Frontal cortex (tissue), 4 donors: Measurements from ENCODE around the gene RNF223. TPM values are rescaled to one million over a fixed set of nuclear protein-coding genes. Genes with fewer than 3 reads are reported as not detected.
"Not testable (repeated sequence)": the region's sequence is repeated elsewhere in the genome, so short reads cannot be mapped to it uniquely, and the experiment has no call there.

Experiments used
- DNase-seq, 2 donors: peaks; one replicate each; pipeline ENCODE4 v3.0.0; 2012; ENCODE audit warnings: low spot score in 2 of 2
- FAIRE-seq: peaks from 2 replicates; lab custom pipeline; 2012; peaks lifted over from hg19 to GRCh38; lab: Jason Lieb, UNC
- total RNA-seq: library from RNA; depleted of rRNA; stranded (reverse); fragments of >200 nt; gene quantifications from one replicate; pipeline ENCODE4 v1.2.3, GENCODE V29; 2014
- donor health status: control.
- donor health status: control.
- donor health status: control.

Gene RNF223
- total RNA-seq, 1 donor from 2014 or later = not detected

DNA sequence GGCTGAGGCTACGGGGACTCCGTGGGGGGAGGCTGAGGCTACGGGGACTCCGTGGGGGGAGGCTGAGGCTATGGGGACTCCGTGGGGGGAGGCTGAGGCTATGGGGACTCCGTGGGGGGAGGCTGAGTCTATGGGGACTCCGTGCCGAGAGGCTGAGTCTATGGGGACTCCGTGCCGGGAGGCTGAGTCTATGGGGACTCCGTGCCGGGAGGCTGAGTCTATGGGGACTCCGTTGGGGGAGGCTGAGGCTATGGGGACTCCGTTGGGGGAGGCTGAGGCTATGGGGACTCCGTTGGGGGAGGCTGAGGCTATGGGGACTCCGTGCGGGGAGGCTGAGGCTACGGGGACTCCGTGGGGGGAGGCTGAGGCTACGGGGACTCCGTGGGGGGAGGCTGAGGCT is 3.3 kb upstream of the RNF223 start:
- DNase-seq, FAIRE-seq: not testable (repeated sequence)

DNA sequence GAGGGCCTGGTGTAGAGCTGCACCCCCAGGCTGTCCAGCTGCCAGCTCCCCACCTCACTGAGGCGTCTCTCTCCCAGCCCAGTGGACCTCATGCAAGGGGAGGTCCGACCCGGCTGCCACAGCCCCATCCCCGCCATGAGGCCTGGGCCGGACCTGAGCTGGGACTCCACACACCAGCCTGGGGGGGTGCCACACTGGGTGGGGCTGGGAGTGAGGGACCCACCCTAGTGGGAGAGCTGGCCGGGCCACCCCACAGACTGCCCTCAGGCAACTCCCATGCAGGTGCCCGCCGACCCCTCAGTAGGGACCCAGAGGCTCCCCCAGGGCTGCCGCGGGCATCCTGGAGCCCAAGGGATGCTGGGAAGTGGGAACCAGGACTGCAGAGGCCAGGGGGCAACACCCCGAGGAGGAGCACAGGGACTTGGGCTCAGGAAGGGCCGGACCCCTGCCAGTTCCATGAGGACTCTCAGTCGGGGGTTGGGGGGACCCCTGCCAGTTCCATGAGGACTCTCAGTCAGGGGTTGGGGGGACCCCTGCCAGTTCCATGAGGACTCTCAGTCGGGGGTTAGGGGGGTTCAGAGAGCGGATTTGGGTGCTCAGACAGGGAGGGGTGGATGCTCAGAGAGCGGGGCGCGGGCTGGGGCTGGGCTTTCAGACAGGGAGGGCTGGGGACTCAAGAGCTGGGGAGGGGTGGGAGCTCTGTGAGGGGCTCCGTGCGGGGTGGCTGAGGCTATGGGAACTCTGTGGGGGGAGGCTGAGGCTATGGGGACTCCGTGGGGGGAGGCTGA is 1.2 kb upstream of the RNF223 start:
- FAIRE-seq = no peak
- DNase-seq = no peak

DNA sequence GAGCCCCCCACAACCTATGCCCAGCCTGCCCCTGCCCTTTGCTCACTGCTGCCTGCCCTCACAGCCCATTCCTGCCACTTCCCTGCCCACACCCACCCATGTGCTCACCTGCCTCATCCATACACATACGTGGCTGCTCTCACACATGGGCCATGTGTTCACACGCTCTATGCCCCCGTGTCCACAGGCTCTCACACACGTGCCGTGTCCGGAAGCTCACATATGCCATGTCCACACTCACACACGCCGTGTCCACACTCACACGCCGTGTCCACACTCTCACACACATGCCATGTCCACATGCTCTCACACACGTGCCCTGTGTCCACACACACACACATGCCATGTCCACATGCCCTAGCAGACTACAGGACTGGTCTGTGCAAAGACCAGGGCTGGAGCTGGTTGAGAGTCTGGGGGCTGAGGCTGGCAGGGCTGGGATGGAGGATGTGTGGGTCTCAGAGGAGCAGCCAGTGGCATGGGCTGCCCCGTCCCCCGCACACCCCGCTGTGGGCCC is 583 bp upstream of the RNF223 start:
- DNase-seq (no peak), FAIRE-seq (no peak)

DNA sequence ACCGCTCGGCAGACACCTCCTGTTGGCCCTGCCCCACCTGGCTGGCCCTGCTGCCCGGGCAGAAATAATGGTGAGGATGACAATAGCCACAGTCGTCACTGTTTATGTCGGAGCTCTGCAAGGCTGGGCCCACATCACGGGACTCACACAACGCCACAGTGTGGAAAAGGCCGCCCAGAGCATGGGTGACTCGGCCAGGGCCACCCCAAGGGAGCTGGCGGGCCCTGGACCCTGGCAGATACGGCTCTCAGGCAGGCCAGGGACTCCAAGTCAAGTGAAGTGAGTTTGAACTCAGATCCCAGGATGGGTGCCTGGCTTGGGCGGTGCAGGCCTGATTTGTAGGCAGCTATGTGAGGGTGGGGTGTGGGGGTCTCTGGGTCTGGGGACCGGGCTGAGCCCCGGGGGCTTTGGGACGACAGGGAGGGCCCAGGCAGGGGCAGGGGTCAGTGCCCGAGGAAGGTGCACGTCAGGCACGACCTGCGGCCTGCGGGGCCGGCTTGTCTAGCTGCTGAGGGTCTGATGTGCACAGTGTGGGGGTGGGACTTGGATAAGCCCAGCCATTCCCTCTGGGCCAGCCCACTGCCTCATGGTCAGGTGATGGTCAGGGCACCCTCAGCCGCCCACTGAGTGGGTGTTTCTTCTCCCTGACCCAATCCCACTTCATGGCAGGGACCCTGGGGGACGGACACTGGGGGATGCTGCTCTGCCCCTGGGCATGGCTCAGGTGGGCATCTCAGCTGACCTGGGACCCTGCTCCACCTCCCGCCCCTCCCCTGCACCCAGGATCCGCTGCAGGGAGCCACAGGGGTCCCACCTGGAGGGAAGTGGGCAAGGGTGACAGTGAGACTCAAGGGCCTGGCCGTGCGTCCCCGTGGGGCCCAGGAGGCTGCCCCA is 1.0 kb downstream of the RNF223 start:
- DNase-seq (no peak), FAIRE-seq (no peak)

DNA sequence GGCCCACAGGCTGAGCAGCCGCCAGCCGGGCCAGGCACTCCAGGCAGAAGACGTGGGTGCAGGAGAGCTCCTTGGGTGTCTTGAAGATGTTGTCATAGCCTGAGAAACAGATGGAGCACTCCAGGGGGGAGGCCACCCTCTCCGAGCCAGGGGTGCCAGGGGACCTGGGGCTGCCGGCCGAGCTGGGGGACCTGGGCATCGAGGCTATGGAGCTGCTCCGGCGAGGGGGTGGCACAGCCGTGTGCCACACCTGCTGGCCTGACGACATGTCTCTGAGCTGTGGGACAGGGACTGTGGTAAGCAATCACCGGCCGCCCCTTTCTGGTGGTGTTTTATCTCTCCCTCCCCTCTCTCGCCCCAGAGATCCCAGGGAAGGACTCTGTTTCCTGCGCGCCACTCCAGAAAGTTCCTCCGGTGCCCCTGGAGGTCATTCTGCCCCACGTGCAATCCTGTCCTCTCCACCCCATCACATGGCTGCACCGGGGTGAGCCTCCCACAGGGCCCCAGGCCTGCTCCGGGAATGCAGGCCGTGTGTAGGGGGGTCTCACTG is 1.7 kb downstream of the RNF223 start:
- DNase-seq (no peak), FAIRE-seq (no peak)

DNA sequence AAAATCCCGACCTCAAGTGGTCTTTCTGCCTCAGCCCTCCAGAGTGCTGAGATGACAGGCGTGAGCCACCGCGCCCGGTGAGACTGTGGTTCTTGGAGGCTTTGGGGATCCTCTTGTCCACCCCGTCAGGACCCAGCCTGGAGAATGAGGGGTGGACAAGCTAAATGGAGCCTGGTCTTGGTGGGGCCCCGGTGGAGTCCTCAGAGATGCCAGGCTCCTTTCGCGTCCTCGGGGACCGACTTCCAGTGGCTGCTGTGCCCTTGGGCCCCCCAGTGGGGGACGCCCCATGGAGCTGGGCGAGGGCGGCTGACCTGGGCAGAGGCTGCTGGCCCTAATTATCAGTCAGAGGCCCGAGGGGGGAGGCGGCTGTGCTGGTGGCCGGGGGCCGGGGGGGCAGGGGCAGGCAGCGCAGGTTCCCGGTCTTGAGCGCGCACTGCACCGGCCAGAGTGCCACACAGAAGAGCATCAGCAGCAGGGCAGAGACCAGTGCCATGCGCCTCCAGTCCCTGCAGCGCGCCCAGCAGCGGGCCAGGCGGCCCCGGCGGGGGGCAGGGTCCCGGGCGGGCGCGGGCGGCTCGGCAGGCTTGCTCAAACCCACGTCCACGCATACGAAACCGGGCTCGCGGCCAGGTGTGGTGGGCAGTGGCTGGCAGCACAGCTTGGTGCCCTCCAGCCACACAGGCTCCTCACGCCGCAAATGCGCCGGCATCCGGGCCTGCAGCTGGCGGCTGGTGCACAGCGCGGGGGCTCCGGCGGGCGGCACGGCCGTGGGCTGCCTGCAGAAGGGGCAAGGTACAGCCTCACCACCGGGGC is 2.4 kb downstream of the RNF223 start:
- no peak for DNase-seq
- FAIRE-seq = no peak

DNA sequence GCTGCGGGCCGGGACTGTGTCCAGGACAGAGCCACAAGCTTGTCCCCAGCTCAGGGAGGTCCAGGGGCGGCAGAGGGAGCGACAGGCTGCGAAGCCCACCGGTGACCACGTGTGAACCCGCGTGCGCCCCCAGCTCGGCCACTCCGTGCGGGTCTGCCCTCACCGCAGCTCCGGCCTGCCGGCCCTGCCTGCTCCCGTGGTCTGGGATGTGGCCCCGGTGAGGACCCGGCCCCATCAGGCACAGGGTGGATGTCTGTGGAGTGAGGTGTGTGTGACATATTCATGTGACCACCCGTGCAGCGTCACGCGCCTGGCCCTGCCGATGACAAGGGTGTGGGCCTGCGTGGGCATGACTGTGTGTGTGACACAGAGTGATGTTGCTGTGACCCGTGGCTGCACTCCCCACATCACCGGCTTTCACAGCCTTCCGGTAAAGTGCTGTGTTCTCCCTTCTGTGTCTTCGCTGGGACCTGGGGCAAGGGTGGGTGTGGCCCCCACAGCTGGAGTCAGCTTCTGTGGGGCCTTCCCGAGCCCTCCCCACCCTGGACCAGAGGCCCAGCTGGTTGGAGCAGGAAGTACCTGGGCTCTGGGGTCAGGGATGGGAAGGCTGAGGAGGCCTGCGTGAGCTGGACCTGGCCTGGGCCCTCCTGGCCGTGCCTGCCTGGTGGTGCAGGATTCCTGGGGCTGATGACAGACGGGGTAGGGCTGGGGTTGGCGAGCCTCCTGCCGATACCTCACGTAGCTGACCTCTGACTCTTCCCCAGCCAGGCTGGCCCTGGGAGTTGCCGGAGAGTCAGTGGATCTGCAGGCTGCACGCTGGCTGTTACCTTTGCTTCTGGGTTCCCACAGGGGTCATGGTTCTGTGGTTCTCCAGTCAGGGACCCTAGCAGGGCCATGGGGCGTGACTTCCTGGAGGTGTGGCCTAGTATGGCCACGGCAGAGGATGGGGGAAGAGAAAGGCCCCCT is 4.1 kb downstream of the RNF223 start:
- FAIRE-seq = no peak
- DNase-seq = no peak

DNA sequence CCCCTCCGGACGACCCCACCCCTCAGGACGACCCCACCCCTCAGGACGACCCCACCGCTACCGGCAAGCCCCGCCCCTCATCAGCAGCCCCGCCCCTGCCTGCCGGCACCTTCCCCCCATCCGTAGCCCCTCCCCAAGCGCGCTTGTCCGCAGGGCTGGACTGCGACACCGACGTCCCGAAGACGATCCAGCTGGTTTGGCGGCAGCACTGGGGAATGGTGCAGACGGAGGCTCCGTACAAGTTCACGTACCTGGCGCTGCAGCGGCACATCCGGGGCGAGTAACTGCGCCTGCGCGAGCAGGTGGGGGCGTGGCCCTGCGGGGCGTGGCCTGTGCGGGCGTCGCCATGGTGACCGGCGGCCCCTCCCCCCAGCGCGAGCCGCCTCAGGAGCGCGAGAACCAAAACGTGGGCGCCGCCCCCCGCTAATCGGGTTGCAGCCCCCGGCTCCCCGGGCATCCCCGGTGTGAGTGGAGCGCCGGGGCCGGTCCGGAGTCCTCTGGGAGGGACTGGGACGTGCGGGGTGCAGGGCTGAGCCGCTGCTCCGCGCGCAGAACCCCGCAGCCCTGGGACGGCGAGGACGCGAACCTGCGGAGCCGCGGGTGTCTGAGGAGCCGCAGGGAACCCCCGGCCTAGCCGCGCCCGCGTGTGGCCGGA is 4.9 kb downstream of the RNF223 start:
- FAIRE-seq (no peak), DNase-seq (peak; percentile 93 to 95)

DNA sequence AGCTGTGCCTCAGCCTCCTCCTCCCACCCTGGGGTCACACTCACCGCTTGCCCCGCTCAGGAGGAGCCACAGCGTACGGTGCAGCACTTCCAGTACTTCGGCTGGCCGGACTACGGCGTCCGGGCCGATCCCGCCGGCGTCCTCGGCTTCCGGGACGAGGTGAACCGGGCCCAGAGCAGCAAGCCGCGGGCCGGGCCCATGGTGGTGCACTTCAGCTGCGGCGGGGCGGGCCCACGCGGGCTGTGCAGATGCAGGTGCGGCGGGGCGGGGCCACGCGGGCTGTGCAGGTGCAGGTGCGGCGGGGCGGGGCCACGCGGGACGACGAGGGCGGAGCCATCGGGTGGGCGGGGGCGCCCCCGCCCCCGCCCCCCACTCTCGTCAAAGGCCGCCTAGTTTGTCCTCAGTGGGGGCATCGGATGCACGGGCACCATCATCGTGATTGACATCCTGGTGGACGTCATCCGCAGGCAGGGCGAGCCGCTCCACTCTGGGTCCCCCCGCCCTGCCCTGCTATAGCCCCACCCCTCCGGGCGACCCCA is 5.5 kb downstream of the RNF223 start:
- DNase-seq (no peak), FAIRE-seq (no peak)

DNA sequence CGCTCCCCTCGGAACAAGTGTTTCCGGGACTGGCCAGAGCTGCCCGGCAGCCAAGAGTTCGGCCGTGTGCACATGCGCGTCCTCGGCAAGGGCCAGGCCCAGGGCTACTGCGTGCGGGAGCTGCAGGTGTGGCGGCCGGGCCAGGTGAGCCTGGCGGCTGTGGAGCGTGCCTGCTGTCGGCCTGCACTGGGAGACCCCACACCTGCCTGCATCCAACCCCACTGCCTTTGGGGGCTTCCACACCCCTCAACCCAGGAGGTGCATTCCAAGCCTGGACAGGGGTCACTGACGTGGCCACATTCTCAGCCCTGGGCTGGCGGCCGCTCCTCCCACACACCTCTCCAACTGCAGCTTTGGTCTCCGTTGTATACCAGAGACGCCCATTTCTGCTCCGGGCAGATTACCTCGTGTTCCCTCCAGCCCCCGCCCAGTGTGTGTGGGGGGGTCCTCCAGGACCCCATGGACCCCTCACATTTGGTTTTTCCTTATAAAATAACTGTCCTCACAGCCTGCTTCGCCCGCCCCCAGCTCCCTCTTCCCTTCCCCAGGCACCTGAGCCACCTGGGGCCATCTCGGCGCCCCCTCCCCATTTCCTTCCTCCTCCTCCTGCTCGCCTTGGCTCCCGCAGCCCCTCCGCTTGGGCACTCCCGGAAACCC is 6.1 kb downstream of the RNF223 start:
- no peak for FAIRE-seq
- no peak for DNase-seq

DNA sequence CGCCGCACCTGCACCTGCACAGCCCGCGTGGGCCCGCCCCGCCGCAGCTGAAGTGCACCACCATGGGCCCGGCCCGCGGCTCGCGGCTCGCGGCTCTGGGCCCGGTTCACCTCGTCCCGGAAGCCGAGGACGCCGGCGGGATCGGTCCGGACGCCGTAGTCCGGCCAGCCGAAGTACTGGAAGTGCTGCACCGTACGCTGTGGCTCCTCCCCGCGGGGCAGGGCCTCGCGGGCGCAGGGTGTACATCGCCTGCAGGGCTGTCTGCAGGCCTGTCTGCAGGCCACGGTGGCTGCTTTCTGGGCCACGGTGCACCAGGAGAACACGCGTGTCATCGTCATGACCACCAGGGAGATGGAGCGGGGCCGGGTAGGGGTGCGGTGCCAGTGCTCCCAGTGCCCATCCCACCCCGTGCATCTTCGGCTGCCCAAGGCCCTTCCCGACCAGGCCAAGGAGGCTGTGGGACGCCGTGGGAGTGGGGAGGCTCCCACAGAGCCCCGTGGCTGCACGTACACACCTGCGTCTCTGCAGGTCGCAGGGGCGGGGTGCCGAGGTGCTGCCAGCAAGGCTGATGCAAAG is 6.7 kb downstream of the RNF223 start:
- DNase-seq (no peak), FAIRE-seq (no peak)

DNA sequence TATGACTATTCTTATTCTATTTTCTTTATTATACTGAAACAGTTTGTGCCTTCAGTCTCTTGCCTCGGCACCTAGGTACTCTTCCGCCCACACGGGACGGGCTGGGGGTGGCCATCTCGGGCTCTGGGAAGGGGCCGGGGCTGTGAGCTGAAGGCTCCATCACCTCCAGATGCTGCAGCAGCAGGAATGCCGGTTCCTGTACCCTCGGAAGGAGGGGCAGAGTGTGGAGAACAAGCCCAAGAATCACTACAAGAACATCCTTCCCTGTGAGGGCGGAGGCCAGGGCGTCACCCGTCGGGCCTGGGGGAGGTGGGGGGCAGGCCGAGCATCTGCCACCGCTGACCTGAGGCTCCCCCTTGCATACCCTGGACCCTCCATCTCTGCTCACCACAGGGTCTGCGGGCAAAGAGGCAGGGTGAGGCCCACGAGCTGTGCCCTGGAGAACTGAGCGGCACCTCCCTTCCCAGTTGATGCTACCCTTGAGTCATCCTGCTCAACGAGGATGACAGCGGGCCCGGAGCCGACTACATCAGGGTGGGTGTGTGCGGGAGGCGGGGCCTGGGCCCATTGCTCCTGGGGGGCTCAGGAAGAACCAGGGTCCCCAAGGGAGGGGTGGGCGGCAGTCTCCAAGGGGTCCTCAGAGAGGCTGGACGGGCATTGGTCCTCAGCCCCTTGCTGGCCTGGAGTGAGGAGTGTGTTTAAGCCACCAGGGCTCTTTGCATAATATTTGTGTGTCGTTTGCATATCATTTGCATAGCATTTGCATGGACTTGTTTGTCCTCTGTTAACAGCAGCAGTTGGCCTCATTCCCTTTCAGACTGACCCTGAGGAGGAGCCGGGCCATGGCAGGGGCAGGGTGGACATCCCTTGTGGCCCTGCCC is 7.5 kb downstream of the RNF223 start:
- DNase-seq (no peak), FAIRE-seq (no peak)

DNA sequence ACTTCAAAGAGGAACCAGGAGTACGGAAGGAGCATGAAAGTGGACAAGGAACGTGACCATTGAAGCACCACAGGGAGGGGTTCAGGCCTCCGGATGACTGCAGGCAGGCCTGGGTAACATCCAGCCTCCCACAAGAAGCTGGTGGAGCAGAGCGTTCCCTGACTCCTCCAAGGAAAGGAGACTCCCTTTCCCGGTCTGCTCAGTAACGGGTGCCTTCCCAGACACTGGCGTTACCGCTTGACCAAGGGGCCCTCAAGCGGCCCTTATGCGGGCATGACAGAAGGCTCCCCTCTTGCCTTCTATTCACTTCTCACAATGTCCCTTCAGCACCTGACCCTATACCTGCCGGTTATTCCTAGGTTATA is 8.2 kb downstream of the RNF223 start:
- not testable (repeated sequence) for FAIRE-seq, DNase-seq

DNA sequence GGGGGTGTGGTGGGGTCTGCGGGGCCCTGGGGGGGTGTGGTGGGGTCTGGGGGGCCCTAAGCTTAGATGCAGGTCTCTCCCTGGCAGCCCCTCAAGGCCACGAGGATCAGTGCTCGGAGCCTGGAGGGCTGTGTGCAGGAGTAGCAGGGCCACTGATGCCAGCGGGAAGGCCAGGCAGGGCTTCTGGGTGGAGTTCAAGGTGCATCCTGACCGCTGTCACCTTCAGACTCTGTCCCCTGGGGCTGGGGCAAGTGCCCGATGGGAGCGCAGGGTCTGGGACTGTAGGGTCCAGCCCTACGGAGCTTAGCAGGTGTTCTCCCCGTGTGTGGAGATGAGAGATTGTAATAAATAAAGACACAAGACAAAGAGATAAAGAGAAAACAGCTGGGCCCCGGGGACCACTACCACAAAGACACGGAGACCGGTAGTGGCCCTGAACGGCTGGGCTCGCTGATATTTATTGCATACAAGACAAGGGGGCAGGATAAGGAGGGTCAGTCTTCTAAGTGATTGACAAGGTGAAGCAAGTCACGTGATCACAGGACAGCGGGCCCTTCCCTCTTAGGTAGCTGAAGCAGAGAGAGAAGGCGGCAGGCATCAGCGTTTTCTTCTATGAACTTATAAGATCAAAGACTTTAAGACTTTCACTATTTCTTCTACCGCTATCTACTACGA is 8.7 kb downstream of the RNF223 start:
- FAIRE-seq (no peak), DNase-seq (no peak)
